ENCODE measurements around the gene CELF4.

CELF4 gene

GRCh38 chr18:37231251-37231650, 334.3 kb downstream of the CELF4 start:
- H3K4me3 ChIP-seq (ENCODE audit: low read depth, low read length) = no peak overlapping the region
- no peak for DNase-seq (ENCODE audit: low read depth)
- no peak for TF ChIP-seq CTCF (IDR thresholded peaks at IDR 0.05; ENCODE audit: low read depth, low read length, missing control alignments)

GRCh38 chr18:37230768-37231167, 334.8 kb downstream of the CELF4 start:
- TF ChIP-seq CTCF (IDR thresholded peaks at IDR 0.05; ENCODE audit: low read depth, low read length, missing control alignments) = no peak
- no peak overlapping the region for H3K4me3 ChIP-seq (ENCODE audit: low read depth, low read length)
- DNase-seq (ENCODE audit: low read depth) = no peak

GRCh38 chr18:37225279-37225678, 340.3 kb downstream of the CELF4 start:
- no peak for TF ChIP-seq CTCF (IDR thresholded peaks at IDR 0.05; ENCODE audit: low read depth, low read length, missing control alignments)
- H3K4me3 ChIP-seq (ENCODE audit: low read depth, low read length) = no peak overlapping the region
- no peak for DNase-seq (ENCODE audit: low read depth)

GRCh38 chr18:37222999-37223378, 342.6 kb downstream of the CELF4 start:
- H3K4me3 ChIP-seq (ENCODE audit: low read depth, low read length) = no peak overlapping the region
- TF ChIP-seq CTCF (IDR thresholded peaks at IDR 0.05; ENCODE audit: low read depth, low read length, missing control alignments) = no peak
- DNase-seq (ENCODE audit: low read depth) = no peak

GRCh38 chr18:37222354-37222998, 343.1 kb downstream of the CELF4 start:
- no peak for DNase-seq (ENCODE audit: low read depth)
- no peak overlapping the region for H3K4me3 ChIP-seq (ENCODE audit: low read depth, low read length)
- no peak for TF ChIP-seq CTCF (IDR thresholded peaks at IDR 0.05; ENCODE audit: low read depth, low read length, missing control alignments)

GRCh38 chr18:37219257-37219656, 346.3 kb downstream of the CELF4 start:
- no peak overlapping the region for H3K4me3 ChIP-seq (ENCODE audit: low read depth, low read length)
- DNase-seq (ENCODE audit: low read depth) = no peak
- TF ChIP-seq CTCF (IDR thresholded peaks at IDR 0.05; ENCODE audit: low read depth, low read length, missing control alignments) = no peak

- no peak for TF ChIP-seq CTCF (IDR thresholded peaks at IDR 0.05; ENCODE audit: low read depth, low read length, missing control alignments)
- DNase-seq (ENCODE audit: low read depth) = no peak
- H3K4me3 ChIP-seq (ENCODE audit: low read depth, low read length) = no peak overlapping the region
These were observed 347.5 kb downstream of the CELF4 start for GRCh38 chr18:37218022-37218590.

Data from GM12864 (cell line).